HL-60 (cell line): ENCODE measurements around the gene EPHA1.

Experiments
- POLR2AphosphoS5 ChIP-seq: IDR thresholded peaks from 2 replicates; pipeline ENCODE4 v1.6.1; 2012; ENCODE audit warnings: low read depth
- TF ChIP-seq, protein P1 (sequence below): IDR thresholded peaks from one replicate; pipeline ENCODE4 v1.5.1; 2011; ENCODE audit warnings: low read length, control low read depth, inconsistent platforms; ENCODE audit not compliant: insufficient read depth
- TF ChIP-seq, protein P2 (sequence below): IDR thresholded peaks from 2 replicates; pipeline ENCODE4 v1.6.1; 2012; ENCODE audit warnings: low read depth; ENCODE audit not compliant: insufficient replicate concordance

DNA sequence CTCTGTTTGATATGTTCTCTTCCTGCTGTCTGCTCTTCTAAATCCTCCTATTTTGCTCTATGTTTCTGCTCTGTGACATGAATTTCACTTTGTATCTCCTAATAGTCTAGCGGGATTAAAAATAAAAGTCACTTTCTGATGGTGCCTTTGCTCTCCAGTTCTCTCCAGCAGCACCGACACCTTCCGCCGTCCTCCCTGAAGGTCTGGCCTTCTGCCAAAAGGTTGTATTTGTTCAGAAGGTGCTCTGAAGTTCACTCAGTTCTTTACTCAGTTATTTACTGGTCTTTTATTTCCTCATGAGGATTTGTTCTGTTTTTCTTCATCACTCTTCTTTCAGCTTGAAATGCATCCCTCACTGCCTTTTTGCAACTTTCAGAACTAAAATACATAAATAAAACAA, 11.2 kb upstream of the EPHA1 start:
- TF ChIP-seq, protein P1, sequence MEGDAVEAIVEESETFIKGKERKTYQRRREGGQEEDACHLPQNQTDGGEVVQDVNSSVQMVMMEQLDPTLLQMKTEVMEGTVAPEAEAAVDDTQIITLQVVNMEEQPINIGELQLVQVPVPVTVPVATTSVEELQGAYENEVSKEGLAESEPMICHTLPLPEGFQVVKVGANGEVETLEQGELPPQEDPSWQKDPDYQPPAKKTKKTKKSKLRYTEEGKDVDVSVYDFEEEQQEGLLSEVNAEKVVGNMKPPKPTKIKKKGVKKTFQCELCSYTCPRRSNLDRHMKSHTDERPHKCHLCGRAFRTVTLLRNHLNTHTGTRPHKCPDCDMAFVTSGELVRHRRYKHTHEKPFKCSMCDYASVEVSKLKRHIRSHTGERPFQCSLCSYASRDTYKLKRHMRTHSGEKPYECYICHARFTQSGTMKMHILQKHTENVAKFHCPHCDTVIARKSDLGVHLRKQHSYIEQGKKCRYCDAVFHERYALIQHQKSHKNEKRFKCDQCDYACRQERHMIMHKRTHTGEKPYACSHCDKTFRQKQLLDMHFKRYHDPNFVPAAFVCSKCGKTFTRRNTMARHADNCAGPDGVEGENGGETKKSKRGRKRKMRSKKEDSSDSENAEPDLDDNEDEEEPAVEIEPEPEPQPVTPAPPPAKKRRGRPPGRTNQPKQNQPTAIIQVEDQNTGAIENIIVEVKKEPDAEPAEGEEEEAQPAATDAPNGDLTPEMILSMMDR: no peak
- TF ChIP-seq POLR2AphosphoS5: no peak
- TF ChIP-seq, protein P2, sequence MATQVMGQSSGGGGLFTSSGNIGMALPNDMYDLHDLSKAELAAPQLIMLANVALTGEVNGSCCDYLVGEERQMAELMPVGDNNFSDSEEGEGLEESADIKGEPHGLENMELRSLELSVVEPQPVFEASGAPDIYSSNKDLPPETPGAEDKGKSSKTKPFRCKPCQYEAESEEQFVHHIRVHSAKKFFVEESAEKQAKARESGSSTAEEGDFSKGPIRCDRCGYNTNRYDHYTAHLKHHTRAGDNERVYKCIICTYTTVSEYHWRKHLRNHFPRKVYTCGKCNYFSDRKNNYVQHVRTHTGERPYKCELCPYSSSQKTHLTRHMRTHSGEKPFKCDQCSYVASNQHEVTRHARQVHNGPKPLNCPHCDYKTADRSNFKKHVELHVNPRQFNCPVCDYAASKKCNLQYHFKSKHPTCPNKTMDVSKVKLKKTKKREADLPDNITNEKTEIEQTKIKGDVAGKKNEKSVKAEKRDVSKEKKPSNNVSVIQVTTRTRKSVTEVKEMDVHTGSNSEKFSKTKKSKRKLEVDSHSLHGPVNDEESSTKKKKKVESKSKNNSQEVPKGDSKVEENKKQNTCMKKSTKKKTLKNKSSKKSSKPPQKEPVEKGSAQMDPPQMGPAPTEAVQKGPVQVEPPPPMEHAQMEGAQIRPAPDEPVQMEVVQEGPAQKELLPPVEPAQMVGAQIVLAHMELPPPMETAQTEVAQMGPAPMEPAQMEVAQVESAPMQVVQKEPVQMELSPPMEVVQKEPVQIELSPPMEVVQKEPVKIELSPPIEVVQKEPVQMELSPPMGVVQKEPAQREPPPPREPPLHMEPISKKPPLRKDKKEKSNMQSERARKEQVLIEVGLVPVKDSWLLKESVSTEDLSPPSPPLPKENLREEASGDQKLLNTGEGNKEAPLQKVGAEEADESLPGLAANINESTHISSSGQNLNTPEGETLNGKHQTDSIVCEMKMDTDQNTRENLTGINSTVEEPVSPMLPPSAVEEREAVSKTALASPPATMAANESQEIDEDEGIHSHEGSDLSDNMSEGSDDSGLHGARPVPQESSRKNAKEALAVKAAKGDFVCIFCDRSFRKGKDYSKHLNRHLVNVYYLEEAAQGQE: no peak
